ENCODE data around the gene RCAN2. TPM values are rescaled to one million over a fixed set of nuclear protein-coding genes. Genes with fewer than 3 reads are reported as not detected.

RCAN2 gene
- total and polyA plus RNA-seq, 5 experiments from 2014 or later = 4.7 TPM; not detected in 4

GRCh38 chr6:46279874-46280273, 211.4 kb downstream of the RCAN2 start:
- DNase-seq = no peak
- no peak for ATAC-seq
- no peak overlapping the region for H3K4me3 Mint-ChIP-seq
- no peaks in the 10 kb centered on the region for H3K4me1 Mint-ChIP-seq
- H3K36me3 Mint-ChIP-seq = no peaks in the 10 kb centered on the region
- no peak overlapping the region for H3K27ac Mint-ChIP-seq
- peaks cover 4 to 22% (median 6%) of the 10 kb centered on the region in 5 donors for H3K27me3 Mint-ChIP-seq
- no peaks in the 10 kb centered on the region for H3K9me3 Mint-ChIP-seq
- POLR2A ChIA-PET = no interaction called here

DNA sequence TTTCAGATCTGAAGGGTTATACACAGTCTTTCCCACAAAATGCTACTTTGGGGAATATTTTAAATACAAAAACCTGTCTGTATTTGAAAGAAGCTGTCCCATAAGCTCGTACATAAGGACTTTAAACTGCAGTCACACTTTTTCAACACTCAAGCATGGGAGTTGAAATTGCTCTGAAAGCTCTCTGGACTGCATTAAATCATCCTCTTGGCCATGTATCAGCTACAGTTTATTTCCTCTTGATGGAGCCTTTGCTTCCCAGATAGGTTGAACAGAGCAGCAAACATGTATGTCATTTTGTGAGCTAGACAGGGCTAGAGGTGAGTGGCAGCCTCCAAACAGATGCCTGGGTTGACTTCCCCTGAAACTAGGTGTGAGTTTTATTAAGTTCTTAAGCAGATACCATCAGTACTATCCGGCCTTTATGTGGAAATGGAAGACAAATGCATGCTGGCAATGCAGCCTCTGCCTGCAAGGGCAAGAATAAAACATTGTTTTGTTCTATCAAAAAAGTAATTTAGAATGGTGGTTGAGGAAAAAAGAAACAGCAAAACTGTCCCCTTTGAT, 214.6 kb downstream of the RCAN2 start:
- Mint-ChIP-seq H3K4me1 (no peaks in the 10 kb centered on the region), H3K9me3 (no peaks in the 10 kb centered on the region), H3K27ac (no peak overlapping the region), H3K4me3 (no peak overlapping the region), H3K27me3 (peaks cover 4 to 34% (median 8%) of the 10 kb centered on the region in 5 donors), H3K36me3 (no peaks in the 10 kb centered on the region)
- POLR2A ChIA-PET = no interaction called here
- no peak for ATAC-seq
- DNase-seq = no peak

DNA sequence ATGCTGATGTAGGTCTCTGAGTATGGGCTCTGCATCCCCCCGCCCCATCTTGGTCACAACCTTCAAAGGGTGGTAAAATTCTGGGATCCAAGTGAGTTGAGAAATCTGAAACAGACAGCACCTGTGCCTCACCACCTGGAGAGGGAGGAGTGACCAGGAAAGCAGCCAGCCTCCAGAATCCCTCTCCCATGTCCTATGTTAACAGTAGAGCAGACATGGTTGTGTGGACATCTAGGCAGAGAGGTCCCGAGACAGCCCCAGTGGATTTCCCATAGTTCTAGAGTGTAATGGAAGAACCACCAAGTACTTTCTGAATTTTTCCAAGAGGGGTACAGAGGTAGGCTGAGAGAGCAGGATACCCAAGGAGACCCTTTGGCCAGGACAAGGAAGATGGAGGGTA, 216.7 kb downstream of the RCAN2 start:
- no peak for DNase-seq
- Mint-ChIP-seq H3K27ac (no peak overlapping the region), H3K36me3 (no peaks in the 10 kb centered on the region), H3K27me3 (peaks cover 3 to 17% (median 7%) of the 10 kb centered on the region in 5 donors), H3K9me3 (no peaks in the 10 kb centered on the region), H3K4me3 (no peak overlapping the region), H3K4me1 (no peaks in the 10 kb centered on the region)
- no peak for ATAC-seq
- POLR2A ChIA-PET = no interaction called here

DNA sequence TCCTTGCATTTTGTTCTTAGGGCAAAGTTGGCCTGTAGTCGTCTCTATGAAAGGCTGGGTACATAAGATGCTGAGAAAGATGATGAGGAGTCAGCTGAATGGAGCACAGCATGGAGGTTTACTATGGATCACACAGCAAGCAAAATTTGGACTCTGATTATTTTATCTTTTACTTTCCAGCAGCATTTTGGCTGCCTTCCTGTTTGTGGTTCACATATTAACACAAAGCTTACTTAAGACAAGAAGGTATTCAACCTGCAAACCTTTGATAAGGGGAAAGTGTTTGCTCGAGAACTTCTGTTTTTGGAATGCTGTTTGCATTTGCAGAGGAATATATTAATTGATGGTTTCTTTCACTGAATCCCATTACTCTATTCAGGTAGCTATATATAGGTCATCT, 217.3 kb downstream of the RCAN2 start:
- ATAC-seq = no peak
- no peak for DNase-seq
- Mint-ChIP-seq H3K4me1 (no peaks in the 10 kb centered on the region), H3K36me3 (no peaks in the 10 kb centered on the region), H3K27me3 (peaks cover 3 to 11% (median 7%) of the 10 kb centered on the region in 5 donors), H3K27ac (no peak overlapping the region), H3K9me3 (no peaks in the 10 kb centered on the region), H3K4me3 (no peak overlapping the region)
- POLR2A ChIA-PET = no interaction called here

DNA sequence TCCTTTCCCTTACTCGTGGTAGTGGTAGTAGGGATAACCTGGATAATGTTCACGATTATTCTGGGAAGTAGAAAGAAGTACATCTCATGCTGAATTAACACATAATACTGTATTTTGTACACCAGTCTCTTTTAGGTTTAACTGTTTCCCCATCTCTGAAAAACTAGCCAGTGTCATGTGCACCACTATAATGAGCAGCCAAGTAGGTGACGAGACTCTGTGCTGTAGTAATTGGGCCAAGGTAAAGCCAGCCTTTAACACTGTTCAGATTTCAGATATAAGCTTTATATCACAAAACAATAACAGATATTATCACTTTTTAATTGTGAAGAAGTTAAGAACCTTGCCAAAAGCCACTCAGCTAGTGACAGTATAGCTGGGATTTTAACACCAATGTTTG, 219.5 kb downstream of the RCAN2 start:
- Mint-ChIP-seq H3K4me3 (no peak overlapping the region), H3K4me1 (no peaks in the 10 kb centered on the region), H3K36me3 (no peaks in the 10 kb centered on the region), H3K27ac (no peak overlapping the region), H3K27me3 (peaks cover 3 to 11% (median 4%) of the 10 kb centered on the region in 5 donors), H3K9me3 (no peaks in the 10 kb centered on the region)
- POLR2A ChIA-PET = no interaction called here
- ATAC-seq = no peak
- DNase-seq = no peak

DNA sequence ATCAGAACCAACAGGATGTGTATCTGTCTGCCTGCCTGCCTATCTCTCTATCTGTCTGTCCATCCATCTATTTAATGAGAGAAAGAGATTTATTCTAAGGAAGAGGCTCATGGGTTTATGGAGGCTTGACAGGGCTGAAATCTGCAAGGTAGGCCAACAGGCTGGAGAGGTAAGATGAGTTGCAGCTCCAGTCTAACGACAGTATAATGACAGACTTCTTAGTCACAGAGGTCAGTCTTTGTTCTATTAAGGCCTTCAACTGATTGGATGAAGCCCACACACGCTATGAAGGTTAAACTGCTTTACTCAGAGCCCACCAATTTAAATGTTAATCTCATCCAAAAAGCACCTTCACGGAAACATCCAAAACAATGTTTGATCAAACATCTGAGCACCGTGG, 220.1 kb downstream of the RCAN2 start:
- no peaks in the 10 kb centered on the region for H3K9me3 Mint-ChIP-seq
- peaks cover 0 to 11% (median 4%) of the 10 kb centered on the region in 5 donors for H3K27me3 Mint-ChIP-seq
- no peaks in the 10 kb centered on the region for H3K36me3 Mint-ChIP-seq
- no peaks in the 10 kb centered on the region for H3K4me1 Mint-ChIP-seq
- H3K27ac Mint-ChIP-seq = no peak overlapping the region
- no peak overlapping the region for H3K4me3 Mint-ChIP-seq
- DNase-seq (no peak), ATAC-seq (no peak)
- POLR2A ChIA-PET = no interaction called here

DNA sequence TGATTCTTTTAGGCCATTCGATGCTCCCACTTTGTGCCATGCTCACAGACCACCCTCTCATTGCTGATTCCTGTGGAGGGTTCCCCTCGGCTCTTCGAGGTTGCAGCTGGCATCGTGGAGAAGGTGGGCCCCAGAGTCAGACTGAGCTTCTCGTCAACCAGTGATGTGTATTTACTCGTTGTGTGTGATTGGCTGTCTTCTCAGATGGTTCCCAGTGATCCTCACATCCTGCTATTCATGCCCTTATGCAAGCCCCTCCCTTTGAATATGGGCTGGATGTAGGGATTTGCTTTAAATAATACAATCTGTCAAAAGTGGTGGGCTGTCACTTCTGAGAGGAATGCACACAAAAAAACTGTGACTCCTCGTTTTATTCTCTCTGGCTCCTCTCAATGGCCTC, 220.9 kb downstream of the RCAN2 start:
- POLR2A ChIA-PET = no interaction called here
- no peaks in the 10 kb centered on the region for H3K4me1 Mint-ChIP-seq
- DNase-seq (no peak), ATAC-seq (no peak)
- H3K27ac Mint-ChIP-seq = no peak overlapping the region
- H3K4me3 Mint-ChIP-seq = no peak overlapping the region
- H3K9me3 Mint-ChIP-seq = no peaks in the 10 kb centered on the region
- peaks cover 0 to 11% (median 2%) of the 10 kb centered on the region in 5 donors for H3K27me3 Mint-ChIP-seq
- no peaks in the 10 kb centered on the region for H3K36me3 Mint-ChIP-seq

- POLR2A ChIA-PET = no interaction called here
- H3K36me3 Mint-ChIP-seq = no peaks in the 10 kb centered on the region
- DNase-seq = no peak
Measured at GRCh38 chr6:46269447-46270229, 221.6 kb downstream of the RCAN2 start.

DNA sequence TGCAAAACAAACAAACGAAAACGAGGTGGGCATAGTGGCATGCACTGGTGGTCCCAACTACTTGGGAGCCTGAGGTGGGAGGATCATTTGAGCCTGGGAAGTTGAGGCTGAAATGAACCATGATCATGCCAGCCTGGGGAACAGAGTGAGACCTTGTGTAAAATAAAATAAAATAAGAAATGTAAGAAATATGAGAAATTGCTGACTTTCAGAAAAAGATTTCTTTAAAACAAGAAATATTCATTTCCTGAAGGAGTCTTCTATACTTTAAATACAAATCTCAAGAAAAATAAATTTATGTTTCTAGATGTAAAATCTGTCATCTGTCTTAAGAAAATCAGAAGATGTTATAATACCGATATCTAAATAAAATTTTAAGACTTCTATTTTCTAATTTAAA, 223.7 kb downstream of the RCAN2 start:
- Mint-ChIP-seq H3K27me3 (peaks cover 0 to 6% (median 0%) of the 10 kb centered on the region in 5 donors), H3K27ac (no peak overlapping the region), H3K4me1 (no peaks in the 10 kb centered on the region), H3K4me3 (no peak overlapping the region), H3K36me3 (no peaks in the 10 kb centered on the region), H3K9me3 (no peaks in the 10 kb centered on the region)
- DNase-seq = no peak
- ATAC-seq = no peak
- POLR2A ChIA-PET = no interaction called here

More at GRCh38 chr6:46269447-46270229, 221.6 kb downstream of the RCAN2 start:
- Mint-ChIP-seq H3K27ac (no peak overlapping the region), H3K4me1 (no peaks in the 10 kb centered on the region), H3K27me3 (peaks cover 0 to 11% (median 2%) of the 10 kb centered on the region in 5 donors), H3K9me3 (no peaks in the 10 kb centered on the region), H3K4me3 (no peak overlapping the region)
- no peak for ATAC-seq

DNA sequence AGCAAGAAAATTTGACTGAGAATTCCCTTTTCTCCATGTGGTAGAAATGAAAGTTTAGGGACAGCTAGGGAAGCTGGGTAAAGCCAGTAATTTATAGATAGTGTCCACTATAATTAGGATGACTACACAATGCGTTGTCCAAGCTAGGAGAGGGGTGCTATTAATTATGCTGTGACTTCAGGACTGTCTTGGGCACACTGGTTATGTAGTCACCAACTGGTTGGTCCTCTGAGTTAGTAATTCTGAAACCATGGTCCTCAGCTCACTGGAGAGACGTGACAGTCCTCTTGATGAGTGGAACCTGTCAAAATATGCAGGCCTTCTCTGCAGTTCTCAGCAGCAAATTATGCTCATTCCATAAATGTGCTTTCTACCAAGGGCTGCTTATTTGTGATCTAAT, 225.9 kb downstream of the RCAN2 start:
- Mint-ChIP-seq H3K4me3 (no peak overlapping the region), H3K27me3 (peaks cover 0 to 12% (median 0%) of the 10 kb centered on the region in 5 donors), H3K36me3 (no peaks in the 10 kb centered on the region), H3K27ac (no peak overlapping the region), H3K9me3 (no peaks in the 10 kb centered on the region), H3K4me1 (no peaks in the 10 kb centered on the region)
- DNase-seq (no peak), ATAC-seq (no peak)
- POLR2A ChIA-PET = no interaction called here

GRCh38 chr6:46263707-46264086, 227.6 kb downstream of the RCAN2 start:
- H3K4me3 Mint-ChIP-seq = no peak overlapping the region
- no peak overlapping the region for H3K27ac Mint-ChIP-seq
- no peaks in the 10 kb centered on the region for H3K4me1 Mint-ChIP-seq
- POLR2A ChIA-PET = no interaction called here
- DNase-seq = no peak
- no peaks in the 10 kb centered on the region for H3K36me3 Mint-ChIP-seq
- H3K27me3 Mint-ChIP-seq = peaks cover 0 to 12% (median 0%) of the 10 kb centered on the region in 5 donors
- ATAC-seq = no peak
- H3K9me3 Mint-ChIP-seq = no peaks in the 10 kb centered on the region

GRCh38 chr6:46262928-46263706, 228.1 kb downstream of the RCAN2 start:
- ATAC-seq (no peak), DNase-seq (no peak)
- Mint-ChIP-seq H3K27ac (no peak overlapping the region), H3K27me3 (peaks cover 0 to 12% (median 0%) of the 10 kb centered on the region in 5 donors), H3K4me1 (no peaks in the 10 kb centered on the region), H3K9me3 (no peaks in the 10 kb centered on the region), H3K4me3 (no peak overlapping the region), H3K36me3 (no peaks in the 10 kb centered on the region)
- POLR2A ChIA-PET = no interaction called here

- no peaks in the 10 kb centered on the region for H3K36me3 Mint-ChIP-seq
- no peaks in the 10 kb centered on the region for H3K4me1 Mint-ChIP-seq
- H3K27me3 Mint-ChIP-seq = peaks cover 0 to 13% (median 0%) of the 10 kb centered on the region in 5 donors
- no peaks in the 10 kb centered on the region for H3K9me3 Mint-ChIP-seq
- no peak overlapping the region for H3K27ac Mint-ChIP-seq
- H3K4me3 Mint-ChIP-seq = no peak overlapping the region
- no peak for DNase-seq
- POLR2A ChIA-PET = no interaction called here
- ATAC-seq = no peak
Measured at GRCh38 chr6:46258249-46258648, 233.0 kb downstream of the RCAN2 start.

Measured in naive thymus-derived CD8-positive, alpha-beta T cell (primary cell).